ENCODE results near the gene STK25. TPM values are rescaled to one million over a fixed set of nuclear protein-coding genes. Genes with fewer than 3 reads are reported as not detected.
A peak's percentile ranks its signal among the peaks of the same experiment; 100 is the strongest.
"Not testable (repeated sequence)": the region's sequence is repeated elsewhere in the genome, so short reads cannot be mapped to it uniquely, and the experiment has no call there.

Gene STK25
- total RNA-seq, 3 donors from 2014 or later, result 97.1 to 104 (median 100) TPM

GRCh38 chr2:241532733-241533601 lies 24.6 kb upstream of the STK25 start:
- no peak for ATAC-seq
- Mint-ChIP-seq H3K36me3 (ENCODE audit: insufficient read depth) (no peaks in the 10 kb centered on the region), H3K4me3 (no peak overlapping the region), H3K4me1 (ENCODE audit: low read depth) (no peaks in the 10 kb centered on the region), H3K9me3 (no peaks in the 10 kb centered on the region), H3K27me3 (ENCODE audit: low read depth) (peaks cover 2% of the 10 kb centered on the region)
- DNase-seq, result no peak

- Mint-ChIP-seq H3K4me3 (no peak overlapping the region), H3K36me3 (ENCODE audit: insufficient read depth) (no peaks in the 10 kb centered on the region), H3K4me1 (ENCODE audit: low read depth) (no peaks in the 10 kb centered on the region), H3K27me3 (ENCODE audit: low read depth) (peaks cover 2% of the 10 kb centered on the region), H3K9me3 (no peaks in the 10 kb centered on the region)
- no peak for DNase-seq
- ATAC-seq, result no peak
Measured at GRCh38 chr2:241532168-241532567, 23.8 kb upstream of the STK25 start.

GRCh38 chr2:241531161-241531722 lies 22.9 kb upstream of the STK25 start:
- H3K4me1 Mint-ChIP-seq (ENCODE audit: low read depth), result no peaks in the 10 kb centered on the region
- H3K36me3 Mint-ChIP-seq (ENCODE audit: insufficient read depth), result no peaks in the 10 kb centered on the region
- H3K27me3 Mint-ChIP-seq (ENCODE audit: low read depth), result peaks cover 2% of the 10 kb centered on the region
- ATAC-seq (no peak), DNase-seq (no peak)
- peaks cover 2% of the 10 kb centered on the region for H3K9me3 Mint-ChIP-seq
- H3K4me3 Mint-ChIP-seq, result no peak overlapping the region

- Mint-ChIP-seq H3K9me3 (peaks cover 5% of the 10 kb centered on the region), H3K4me1 (ENCODE audit: low read depth) (no peaks in the 10 kb centered on the region), H3K4me3 (no peak overlapping the region), H3K36me3 (ENCODE audit: insufficient read depth) (no peaks in the 10 kb centered on the region), H3K27me3 (ENCODE audit: low read depth) (peaks cover 2% of the 10 kb centered on the region)
- no peak for ATAC-seq
- no peak for DNase-seq
Measured at GRCh38 chr2:241530571-241530970, 22.2 kb upstream of the STK25 start.

GRCh38 chr2:241525818-241526780 lies 17.7 kb upstream of the STK25 start:
- not testable (repeated sequence) for DNase-seq; H3K9me3 Mint-ChIP-seq; ATAC-seq; H3K4me1 Mint-ChIP-seq (ENCODE audit: low read depth); H3K4me3 Mint-ChIP-seq; H3K36me3 Mint-ChIP-seq (ENCODE audit: insufficient read depth); H3K27me3 Mint-ChIP-seq (ENCODE audit: low read depth)

GRCh38 chr2:241522477-241522876 lies 14.1 kb upstream of the STK25 start:
- no peaks in the 10 kb centered on the region for H3K4me1 Mint-ChIP-seq (ENCODE audit: low read depth)
- no peaks in the 10 kb centered on the region for H3K36me3 Mint-ChIP-seq (ENCODE audit: insufficient read depth)
- H3K9me3 Mint-ChIP-seq, result peaks cover 5% of the 10 kb centered on the region
- no peak for DNase-seq
- ATAC-seq, result no peak
- peaks cover 11% of the 10 kb centered on the region for H3K27me3 Mint-ChIP-seq (ENCODE audit: low read depth)
- H3K4me3 Mint-ChIP-seq, result no peak overlapping the region

GRCh38 chr2:241519669-241520068 lies 11.3 kb upstream of the STK25 start:
- H3K4me3 Mint-ChIP-seq, result no peak overlapping the region
- DNase-seq (no peak), ATAC-seq (no peak)
- no peaks in the 10 kb centered on the region for H3K36me3 Mint-ChIP-seq (ENCODE audit: insufficient read depth)
- peaks cover 4% of the 10 kb centered on the region for H3K4me1 Mint-ChIP-seq (ENCODE audit: low read depth)
- H3K27me3 Mint-ChIP-seq (ENCODE audit: low read depth), result peaks cover 11% of the 10 kb centered on the region
- no peaks in the 10 kb centered on the region for H3K9me3 Mint-ChIP-seq

- peaks cover 7% of the 10 kb centered on the region for H3K27me3 Mint-ChIP-seq (ENCODE audit: low read depth)
- no peak for DNase-seq
- H3K36me3 Mint-ChIP-seq (ENCODE audit: insufficient read depth), result no peaks in the 10 kb centered on the region
- peaks cover 4% of the 10 kb centered on the region for H3K4me1 Mint-ChIP-seq (ENCODE audit: low read depth)
- H3K4me3 Mint-ChIP-seq, result no peak overlapping the region
- no peak for ATAC-seq
- H3K9me3 Mint-ChIP-seq, result no peaks in the 10 kb centered on the region
Measured at GRCh38 chr2:241517297-241517696, 8.9 kb upstream of the STK25 start.

GRCh38 chr2:241516520-241516965 lies 8.2 kb upstream of the STK25 start:
- no peaks in the 10 kb centered on the region for H3K36me3 Mint-ChIP-seq (ENCODE audit: insufficient read depth)
- peaks cover 7% of the 10 kb centered on the region for H3K27me3 Mint-ChIP-seq (ENCODE audit: low read depth)
- no peak for ATAC-seq
- H3K4me1 Mint-ChIP-seq (ENCODE audit: low read depth), result peaks cover 4% of the 10 kb centered on the region
- DNase-seq, result no peak
- H3K4me3 Mint-ChIP-seq, result no peak overlapping the region
- no peaks in the 10 kb centered on the region for H3K9me3 Mint-ChIP-seq

GRCh38 chr2:241514986-241515737 lies 6.8 kb upstream of the STK25 start:
- Mint-ChIP-seq H3K27me3 (ENCODE audit: low read depth) (peaks cover 5% of the 10 kb centered on the region), H3K36me3 (ENCODE audit: insufficient read depth) (no peaks in the 10 kb centered on the region), H3K4me3 (no peak overlapping the region), H3K4me1 (ENCODE audit: low read depth) (peaks cover 4% of the 10 kb centered on the region), H3K9me3 (no peaks in the 10 kb centered on the region)
- DNase-seq, result no peak
- peak; percentile 48 to 51 for ATAC-seq

- Mint-ChIP-seq H3K9me3 (no peaks in the 10 kb centered on the region), H3K4me1 (ENCODE audit: low read depth) (peaks cover 6% of the 10 kb centered on the region), H3K4me3 (no peak overlapping the region), H3K27me3 (ENCODE audit: low read depth) (peaks cover 2% of the 10 kb centered on the region), H3K36me3 (ENCODE audit: insufficient read depth) (no peaks in the 10 kb centered on the region)
- ATAC-seq (no peak), DNase-seq (no peak)
Measured at GRCh38 chr2:241514553-241514952, 6.2 kb upstream of the STK25 start.

GRCh38 chr2:241511091-241511741 lies 2.8 kb upstream of the STK25 start:
- Mint-ChIP-seq H3K27me3 (ENCODE audit: low read depth) (no peaks in the 10 kb centered on the region), H3K4me3 (no peak overlapping the region), H3K36me3 (ENCODE audit: insufficient read depth) (no peaks in the 10 kb centered on the region), H3K9me3 (no peaks in the 10 kb centered on the region), H3K4me1 (ENCODE audit: low read depth) (peaks cover 17% of the 10 kb centered on the region)
- ATAC-seq (no peak), DNase-seq (no peak)

GRCh38 chr2:241509155-241509784 lies 886 bp upstream of the STK25 start:
- DNase-seq (no peak), ATAC-seq (no peak)
- peaks cover 20% of the 10 kb centered on the region for H3K4me1 Mint-ChIP-seq (ENCODE audit: low read depth)
- H3K9me3 Mint-ChIP-seq, result no peaks in the 10 kb centered on the region
- no peaks in the 10 kb centered on the region for H3K36me3 Mint-ChIP-seq (ENCODE audit: insufficient read depth)
- H3K4me3 Mint-ChIP-seq, result peak overlapping the region; percentile 77
- H3K27me3 Mint-ChIP-seq (ENCODE audit: low read depth), result no peaks in the 10 kb centered on the region

Data from activated T-cell treated with anti-CD3 and anti-CD28 coated beads, Interleukin-2, amount 50 U/mL, for 4 hours (primary cell).